Astrocyte (in vitro differentiated cells and primary cell): ENCODE data around the gene SMAGP. TPM values are rescaled to one million over a fixed set of nuclear protein-coding genes. Genes with fewer than 3 reads are reported as not detected.

Source experiments
- DNase-seq: peaks from one replicate; pipeline ENCODE4 v3.0.0-alpha.2; 2010; ENCODE audit warnings: low read depth
- FAIRE-seq: peaks from 2 replicates; lab custom pipeline; 2011; peaks lifted over from hg19 to GRCh38; lab: Jason Lieb, UNC
- H2AFZ ChIP-seq: 2 replicates; pipeline ENCODE4 v1.6.0; 2012; ENCODE audit warnings: low read depth, low read length, inconsistent platforms
- H3K27ac ChIP-seq: 2 replicates; pipeline ENCODE4 v1.5.1; 2011; ENCODE audit warnings: low read depth, low read length, inconsistent platforms
- H3K27me3 ChIP-seq: 2 replicates; pipeline ENCODE4 v1.6.0; 2011; ENCODE audit warnings: low read length, inconsistent platforms; ENCODE audit not compliant: insufficient read depth
- H3K36me3 ChIP-seq: 2 replicates; pipeline ENCODE4 v1.5.1; 2011; ENCODE audit warnings: low read length, inconsistent platforms; ENCODE audit not compliant: insufficient read depth
- H3K4me1 ChIP-seq: 2 replicates; pipeline ENCODE4 v1.5.1; 2011; ENCODE audit warnings: low read length, inconsistent platforms; ENCODE audit not compliant: insufficient read depth
- H3K4me2 ChIP-seq: 2 replicates; pipeline ENCODE4 v1.6.0; 2012; ENCODE audit warnings: low read length, inconsistent platforms
- H3K4me3 ChIP-seq: 2 replicates; pipeline ENCODE4 v1.5.1; 2011; ENCODE audit warnings: low read depth, mild to moderate bottlenecking, low read length, inconsistent platforms; ENCODE audit not compliant: insufficient read depth
- H3K79me2 ChIP-seq: 2 replicates; pipeline ENCODE4 v1.6.0; 2012; ENCODE audit warnings: mild to moderate bottlenecking, low read length, inconsistent platforms; ENCODE audit not compliant: insufficient read depth
- H3K9ac ChIP-seq: 2 replicates; pipeline ENCODE4 v1.6.0; 2012; ENCODE audit warnings: mild to moderate bottlenecking, low read length, inconsistent platforms
- H3K9me3 ChIP-seq: 2 replicates; pipeline ENCODE4 v1.5.1; 2012; ENCODE audit warnings: low read depth, mild to moderate bottlenecking, low read length, inconsistent platforms; ENCODE audit not compliant: insufficient read depth
- H4K20me1 ChIP-seq: 2 replicates; pipeline ENCODE4 v1.6.0; 2012; ENCODE audit warnings: low read length, inconsistent platforms; ENCODE audit not compliant: insufficient read depth
- H3K27ac Mint-ChIP-seq: one replicate; pipeline ENCODE4 v1.8.0; 2021; ENCODE audit warnings: mild to moderate bottlenecking, mixed read lengths; ENCODE audit not compliant: unreplicated experiment
- H3K27me3 Mint-ChIP-seq: one replicate; pipeline ENCODE4 v1.8.0; 2021; ENCODE audit warnings: low read depth, mixed read lengths; ENCODE audit not compliant: unreplicated experiment
- H3K36me3 Mint-ChIP-seq: one replicate; pipeline ENCODE4 v1.8.0; 2021; ENCODE audit warnings: low read depth, mixed read lengths; ENCODE audit not compliant: unreplicated experiment
- H3K4me1 Mint-ChIP-seq: one replicate; pipeline ENCODE4 v1.8.0; 2021; ENCODE audit warnings: low read depth, mixed read lengths; ENCODE audit not compliant: unreplicated experiment
- H3K4me3 Mint-ChIP-seq: one replicate; pipeline ENCODE4 v1.8.0; 2021; ENCODE audit warnings: mild to moderate bottlenecking, moderate library complexity, mixed read lengths; ENCODE audit not compliant: unreplicated experiment
- H3K9me3 Mint-ChIP-seq: one replicate; pipeline ENCODE4 v1.8.0; 2021; ENCODE audit warnings: mild to moderate bottlenecking, mixed read lengths; ENCODE audit not compliant: unreplicated experiment
- CTCF ChIP-seq: IDR thresholded peaks from 2 replicates; pipeline ENCODE4 v1.5.1; 2011; ENCODE audit warnings: low read depth, mild to moderate bottlenecking, inconsistent platforms, low read length, moderate library complexity; ENCODE audit not compliant: insufficient read depth
- EZH2 ChIP-seq: IDR thresholded peaks from 2 replicates; pipeline ENCODE4 v1.6.1; 2012; ENCODE audit warnings: mild to moderate bottlenecking, low read length, inconsistent platforms; ENCODE audit not compliant: insufficient read depth
- total RNA-seq: library from RNA; stranded (reverse); gene quantifications from 2 replicates; pipeline ENCODE4 v1.2.1, GENCODE V29; 2021

SMAGP gene
- total RNA-seq, 1 donor from 2014 or later = 3.6 TPM

- Mint-ChIP-seq H3K9me3 (no peaks in the 10 kb centered on the region), H3K4me1 (peaks cover 8% of the 10 kb centered on the region), H3K4me3 (peak overlapping the region; percentile 85), H3K27ac (peak overlapping the region; percentile 69), H3K27me3 (no peaks in the 10 kb centered on the region), H3K36me3 (peaks cover 3% of the 10 kb centered on the region)
- Histone ChIP-seq H3K9me3 (no peaks in the 10 kb centered on the region), H3K9ac (peak overlapping the region; percentile 88), H3K4me2 (peak overlapping the region; percentile 95), H3K27me3 (no peaks in the 10 kb centered on the region), H3K4me3 (peak overlapping the region; percentile 76), H3K27ac (peak overlapping the region; percentile 82), H3K79me2 (peaks cover 14% of the 10 kb centered on the region), H3K4me1 (peaks cover 17% of the 10 kb centered on the region), H3K36me3 (no peaks in the 10 kb centered on the region), H4K20me1 (no peaks in the 10 kb centered on the region), H2AFZ (peak overlapping the region; percentile 89)
- TF ChIP-seq EZH2 (no peak), CTCF (no peak)
- FAIRE-seq (no peak), DNase-seq (no peak)
These were observed 51.5 kb downstream of the SMAGP start for GRCh38 chr12:51218607-51219161.

- Histone ChIP-seq H3K79me2 (peaks cover 14% of the 10 kb centered on the region), H4K20me1 (no peaks in the 10 kb centered on the region), H3K36me3 (no peaks in the 10 kb centered on the region), H2AFZ (peak within 1 kb of the TSS; percentile 89), H3K9ac (peak within 1 kb of the TSS; percentile 88), H3K4me1 (peaks cover 17% of the 10 kb centered on the region), H3K9me3 (no peaks in the 10 kb centered on the region), H3K4me3 (peak within 1 kb of the TSS; percentile 76), H3K4me2 (peak within 1 kb of the TSS; percentile 95), H3K27ac (peak within 1 kb of the TSS; percentile 82), H3K27me3 (no peaks in the 10 kb centered on the region)
- peak; percentile 64 for DNase-seq
- Mint-ChIP-seq H3K4me3 (peak within 1 kb of the TSS; percentile 85), H3K36me3 (peaks cover 3% of the 10 kb centered on the region), H3K27ac (peak within 1 kb of the TSS; percentile 69), H3K4me1 (peaks cover 8% of the 10 kb centered on the region), H3K27me3 (no peaks in the 10 kb centered on the region), H3K9me3 (no peaks in the 10 kb centered on the region)
- no peak for FAIRE-seq
- TF ChIP-seq CTCF (peak; percentile 29), EZH2 (no peak)
These were observed 52.1 kb downstream of the SMAGP start, which contains the start of gene POU6F1 for GRCh38 chr12:51217968-51218606. TSS of gene POU6F1 (minus strand) at chr12:51218062. CDS start at chr12:51206836, 11,226 bp downstream.
